NT2/D1 (cell line): ENCODE data around the gene EPS8L1.

Experiments used
- DNase-seq: peaks from one replicate; pipeline ENCODE4 v3.0.0-alpha.2; 2011; ENCODE audit warnings: low read depth, low spot score
- H3K27me3 ChIP-seq: 2 replicates; pipeline ENCODE4 v1.6.0; 2011; ENCODE audit warnings: mild to moderate bottlenecking; ENCODE audit not compliant: insufficient read length, insufficient read depth
- H3K36me3 ChIP-seq: 2 replicates; pipeline ENCODE4 v1.6.1; 2011; ENCODE audit warnings: mild to moderate bottlenecking, low read length, mixed read lengths; ENCODE audit not compliant: insufficient read depth, insufficient read length
- H3K4me1 ChIP-seq: 2 replicates; pipeline ENCODE4 v1.5.1; 2011; ENCODE audit not compliant: insufficient read depth, insufficient read length
- H3K4me3 ChIP-seq: 2 replicates; pipeline ENCODE4 v1.5.1; 2011; ENCODE audit warnings: low read depth; ENCODE audit not compliant: insufficient read length
- H3K9ac ChIP-seq: 2 replicates; pipeline ENCODE4 v1.6.0; 2011; ENCODE audit warnings: low read depth; ENCODE audit not compliant: insufficient read length
- H3K9me3 ChIP-seq: 2 replicates; pipeline ENCODE4 v1.5.1; 2011; ENCODE audit warnings: mild to moderate bottlenecking, low read length; ENCODE audit not compliant: insufficient read depth
- SUZ12 ChIP-seq: IDR thresholded peaks from 2 replicates; pipeline ENCODE4 v1.6.1; 2011; ENCODE audit not compliant: insufficient read length, insufficient read depth; ENCODE audit errors: extremely low read depth
- YY1 ChIP-seq: IDR thresholded peaks from 2 replicates; pipeline ENCODE4 v1.6.1; 2011; ENCODE audit not compliant: insufficient read length, insufficient read depth
- ZNF274 ChIP-seq: IDR thresholded peaks from 2 replicates; pipeline ENCODE4 v1.6.1; 2011; ENCODE audit warnings: mild to moderate bottlenecking, low read depth, low read length

Gene EPS8L1

DNA sequence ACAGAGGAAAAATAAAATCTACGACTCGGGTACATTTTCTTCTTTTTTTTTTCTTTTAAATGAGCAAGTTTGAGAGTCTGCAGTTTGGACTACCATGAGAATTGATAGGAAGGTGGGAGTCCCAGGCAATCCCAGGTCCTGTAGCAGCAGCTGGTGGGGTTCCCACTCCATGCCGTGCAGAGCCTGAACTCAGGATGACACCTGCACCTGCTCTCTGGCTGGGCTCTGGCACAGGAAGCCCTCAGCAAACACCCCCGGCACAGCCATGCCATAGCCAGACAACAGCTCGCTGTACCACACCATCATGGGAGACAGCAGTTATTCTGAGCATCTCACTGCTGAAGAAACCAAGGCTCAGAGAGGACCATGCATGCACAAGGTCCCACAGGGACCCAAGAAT is 31.4 kb upstream of the EPS8L1 start:
- H3K9ac ChIP-seq: no peak overlapping the region
- TF ChIP-seq YY1: no peak
- TF ChIP-seq ZNF274: no peak
- TF ChIP-seq SUZ12: no peak
- peaks cover 53% of the 10 kb centered on the region for H3K36me3 ChIP-seq
- H3K9me3 ChIP-seq: no peaks in the 10 kb centered on the region
- DNase-seq: no peak
- H3K27me3 ChIP-seq: no peaks in the 10 kb centered on the region
- H3K4me1 ChIP-seq: no peaks in the 10 kb centered on the region
- H3K4me3 ChIP-seq: no peak overlapping the region

DNA sequence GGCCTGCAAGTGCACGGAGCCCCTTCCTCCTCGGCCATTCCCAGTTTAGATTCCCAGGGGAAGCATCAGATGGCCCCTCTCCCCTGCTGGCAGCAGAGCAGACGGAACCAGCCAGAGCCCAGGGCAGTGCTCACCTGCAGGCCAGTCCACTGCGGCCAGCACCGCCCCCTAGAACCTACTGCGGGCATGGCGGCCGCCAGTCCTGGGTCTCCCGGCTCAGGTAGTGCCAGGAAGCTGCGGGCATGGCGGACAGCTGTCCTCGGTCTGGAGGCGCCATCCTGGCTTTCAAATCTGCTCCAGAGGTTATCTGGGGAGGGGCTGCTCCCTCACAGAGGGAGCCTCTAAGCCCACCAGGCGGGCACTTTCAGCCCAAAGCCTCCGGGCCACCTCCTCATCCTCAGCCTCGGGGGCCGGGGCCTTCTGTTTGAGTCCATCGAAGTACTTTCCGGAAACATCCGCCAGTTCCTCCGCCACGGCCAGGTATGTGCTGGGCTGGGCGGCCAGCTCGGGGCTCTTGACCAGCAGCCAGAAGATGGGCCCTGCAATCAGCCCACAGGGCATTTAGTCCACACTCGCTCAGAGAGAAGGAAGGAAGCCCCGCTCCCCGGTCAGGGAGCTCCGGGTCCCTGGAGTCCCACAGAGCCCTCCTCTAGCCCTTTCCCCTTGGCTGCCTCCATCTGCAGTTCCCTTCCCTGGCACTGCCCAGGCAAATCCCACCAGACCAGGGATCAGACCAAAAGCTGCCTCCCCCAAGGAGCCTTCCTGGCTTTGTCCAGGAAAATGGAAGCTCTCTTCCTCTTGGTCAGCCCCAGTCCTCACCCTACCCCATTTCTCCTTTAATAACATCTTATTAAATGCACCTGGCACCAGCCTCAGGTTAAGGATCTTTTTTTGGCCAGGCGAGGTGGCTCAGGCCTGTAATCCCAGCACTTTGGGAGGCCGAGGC is 30.6 kb upstream of the EPS8L1 start:
- no peak overlapping the region for H3K9ac ChIP-seq
- no peak for TF ChIP-seq YY1
- TF ChIP-seq ZNF274: no peak
- TF ChIP-seq SUZ12: no peak
- no peak for DNase-seq
- H3K36me3 ChIP-seq: peaks cover 53% of the 10 kb centered on the region
- H3K4me3 ChIP-seq: no peak overlapping the region
- H3K27me3 ChIP-seq: no peaks in the 10 kb centered on the region
- H3K9me3 ChIP-seq: no peaks in the 10 kb centered on the region
- H3K4me1 ChIP-seq: no peaks in the 10 kb centered on the region

DNA sequence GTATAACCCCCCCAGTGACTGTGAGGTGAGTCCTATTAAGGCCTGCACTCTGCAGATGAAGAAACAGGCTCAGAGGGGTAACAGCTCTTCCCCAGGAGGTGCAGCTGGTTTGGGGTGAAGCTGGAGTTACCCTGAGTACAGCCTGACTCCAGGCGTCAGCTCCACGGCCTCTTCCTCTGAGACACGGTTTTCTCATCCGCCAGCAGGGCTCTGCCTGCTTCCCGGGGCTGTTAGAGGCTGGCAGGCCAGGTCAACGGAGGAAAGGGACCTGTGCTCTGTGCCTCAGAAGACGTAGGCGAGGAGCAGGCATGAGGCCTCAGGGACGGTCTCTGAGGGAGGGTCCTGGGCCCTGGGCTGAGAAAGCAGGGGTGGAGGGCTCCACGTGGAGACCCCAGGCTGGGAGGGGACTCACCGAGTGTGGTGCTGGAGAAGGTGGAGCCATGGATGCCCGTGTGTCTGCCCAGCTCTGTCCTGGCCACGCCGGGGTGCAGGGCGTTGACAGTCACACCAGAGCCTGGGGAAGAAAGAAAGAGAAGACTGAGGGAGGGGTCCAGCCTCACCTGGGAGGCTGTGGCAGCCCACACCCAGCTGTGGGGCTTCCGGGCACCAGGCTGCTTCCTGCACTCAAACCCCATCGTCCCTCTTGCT is 28.6 kb upstream of the EPS8L1 start:
- H3K9ac ChIP-seq: no peak overlapping the region
- no peaks in the 10 kb centered on the region for H3K9me3 ChIP-seq
- TF ChIP-seq SUZ12 (no peak), YY1 (no peak), ZNF274 (no peak)
- DNase-seq: no peak
- H3K4me3 ChIP-seq: no peak overlapping the region
- peaks cover 61% of the 10 kb centered on the region for H3K36me3 ChIP-seq
- no peaks in the 10 kb centered on the region for H3K27me3 ChIP-seq
- H3K4me1 ChIP-seq: no peaks in the 10 kb centered on the region

DNA sequence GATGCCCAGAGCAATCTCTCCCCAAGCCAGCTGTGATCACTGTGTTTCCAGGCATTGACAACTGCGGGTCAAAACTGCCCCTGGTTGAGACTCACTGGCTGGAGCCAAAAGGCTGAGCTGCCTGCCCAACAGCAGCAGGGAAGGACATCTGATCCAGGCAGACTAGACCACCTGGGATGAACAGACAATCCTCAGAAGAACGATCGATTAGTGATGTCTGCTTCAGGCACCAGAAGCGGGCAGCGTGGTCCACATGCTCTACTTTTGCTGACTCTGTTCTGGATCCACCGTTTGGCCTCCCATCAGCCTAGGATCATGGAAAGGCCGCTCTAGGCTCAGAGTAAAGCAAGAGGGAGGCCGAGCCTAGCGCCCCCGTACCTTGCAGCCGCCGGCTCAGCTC is 27.7 kb upstream of the EPS8L1 start:
- peaks cover 57% of the 10 kb centered on the region for H3K36me3 ChIP-seq
- H3K27me3 ChIP-seq: no peaks in the 10 kb centered on the region
- H3K9ac ChIP-seq: no peak overlapping the region
- TF ChIP-seq YY1: no peak
- no peak for TF ChIP-seq SUZ12
- TF ChIP-seq ZNF274: no peak
- no peak for DNase-seq
- no peaks in the 10 kb centered on the region for H3K4me1 ChIP-seq
- no peak overlapping the region for H3K4me3 ChIP-seq
- no peaks in the 10 kb centered on the region for H3K9me3 ChIP-seq

DNA sequence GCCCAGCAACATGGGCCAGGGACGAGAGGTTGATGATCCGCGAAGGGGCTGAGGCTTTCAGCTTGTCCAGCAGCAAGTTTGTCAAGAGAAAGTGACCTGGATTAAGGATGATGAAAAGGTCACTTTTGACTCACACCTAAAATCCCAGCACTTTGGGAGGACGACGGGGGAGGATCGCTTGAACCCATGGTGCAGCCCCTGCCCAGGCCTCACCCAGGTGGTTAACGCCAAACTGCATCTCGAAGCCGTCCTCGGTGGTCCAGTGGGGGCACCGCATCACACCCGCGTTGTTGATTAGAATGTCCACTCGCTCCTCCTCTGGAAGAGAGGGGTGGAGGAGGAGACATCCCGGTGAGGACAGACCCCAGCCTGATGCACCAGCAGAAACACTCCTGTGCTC is 27.2 kb upstream of the EPS8L1 start:
- no peak for DNase-seq
- H3K9ac ChIP-seq: no peak overlapping the region
- TF ChIP-seq ZNF274: no peak
- no peaks in the 10 kb centered on the region for H3K27me3 ChIP-seq
- no peaks in the 10 kb centered on the region for H3K9me3 ChIP-seq
- peaks cover 56% of the 10 kb centered on the region for H3K36me3 ChIP-seq
- no peaks in the 10 kb centered on the region for H3K4me1 ChIP-seq
- H3K4me3 ChIP-seq: no peak overlapping the region

DNA sequence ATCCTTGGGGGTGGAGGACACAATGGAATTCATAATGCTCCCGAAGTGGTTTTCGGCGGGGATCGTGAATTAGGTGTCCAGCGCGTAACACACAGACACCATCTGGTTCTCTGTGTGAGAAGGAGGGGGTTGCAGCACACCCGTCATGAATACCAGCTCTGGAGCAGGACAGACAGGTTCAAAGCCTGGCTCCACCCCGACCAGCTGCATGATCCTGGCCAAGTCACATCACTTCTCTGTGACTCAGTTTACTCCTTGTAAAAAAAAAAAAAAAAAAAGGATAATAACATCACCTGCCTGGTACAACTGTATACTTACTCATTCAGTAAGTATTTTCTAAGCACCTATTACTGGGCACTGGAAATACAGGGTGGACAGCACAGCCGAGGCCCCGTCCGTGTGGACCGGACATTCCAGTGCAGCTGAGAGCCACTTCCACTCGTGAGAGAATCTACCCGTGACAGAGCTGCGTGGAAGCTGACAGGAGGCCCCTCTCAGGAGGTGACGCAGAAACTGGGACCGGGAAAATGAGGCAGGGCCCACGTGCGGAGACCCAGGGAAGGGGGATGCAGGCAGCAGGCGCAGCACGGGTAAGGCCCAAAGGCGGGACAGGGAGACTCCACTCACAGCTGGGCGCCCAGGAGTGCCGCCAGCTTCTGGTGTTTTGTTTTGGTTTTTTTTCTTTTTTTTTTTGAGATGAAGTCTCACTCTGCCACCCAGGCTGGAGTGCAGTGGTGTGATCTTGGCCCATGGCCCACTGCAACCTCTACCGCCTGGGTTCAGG is 24.7 kb upstream of the EPS8L1 start:
- H3K9me3 ChIP-seq: no peaks in the 10 kb centered on the region
- H3K4me3 ChIP-seq: no peak overlapping the region
- no peaks in the 10 kb centered on the region for H3K4me1 ChIP-seq
- H3K36me3 ChIP-seq: peaks cover 57% of the 10 kb centered on the region
- DNase-seq: no peak
- no peak for TF ChIP-seq YY1
- H3K27me3 ChIP-seq: no peaks in the 10 kb centered on the region
- H3K9ac ChIP-seq: no peak overlapping the region

DNA sequence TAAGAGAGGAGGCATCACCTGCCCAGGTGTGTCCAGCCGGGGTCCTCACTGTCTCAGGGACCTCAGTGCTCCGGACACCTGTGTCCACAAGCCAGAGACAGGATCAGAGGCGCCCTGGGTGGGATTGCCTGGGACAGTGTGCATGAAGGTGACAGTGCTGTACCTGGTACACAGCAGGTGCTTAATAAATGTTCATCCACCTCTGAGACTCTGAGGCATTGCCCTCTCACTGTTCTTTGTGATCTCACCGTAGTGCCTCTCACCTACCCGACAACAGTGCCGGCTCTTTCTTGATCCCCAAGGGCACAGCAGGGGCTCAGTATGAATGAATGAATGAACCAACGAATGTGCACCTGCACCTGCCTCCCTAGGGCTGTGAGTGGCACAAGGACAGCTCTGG is 21.9 kb upstream of the EPS8L1 start:
- Histone ChIP-seq H3K27me3 (no peaks in the 10 kb centered on the region), H3K9ac (no peak overlapping the region), H3K4me1 (no peaks in the 10 kb centered on the region), H3K4me3 (no peak overlapping the region), H3K36me3 (peaks cover 47% of the 10 kb centered on the region), H3K9me3 (no peaks in the 10 kb centered on the region)
- no peak for DNase-seq
- TF ChIP-seq YY1: no peak
- no peak for TF ChIP-seq SUZ12
- no peak for TF ChIP-seq ZNF274
